B cell (primary cell): ENCODE measurements around the gene ZBTB37.

Experiments
- CTCF ChIP-seq: fragments of 200-600 bp; IDR thresholded peaks from one replicate; pipeline ENCODE4 v1.8.0; 2022; ENCODE audit warnings: antibody characterized with exemption, mild to moderate bottlenecking
- EZH2 ChIP-seq: IDR thresholded peaks from 2 replicates; pipeline ENCODE4 v1.6.1; 2012; ENCODE audit warnings: borderline replicate concordance, low read depth, mild to moderate bottlenecking, moderate library complexity, low read length; ENCODE audit not compliant: insufficient read depth, poor library complexity, severe bottlenecking

GRCh38 chr1:173948594-173948993 is 80.4 kb downstream of the ZBTB37 start:
- TF ChIP-seq CTCF (no peak), EZH2 (no peak)
